SU-DHL-6 (cell line): ENCODE results near the gene THAP12.

Experiments used
- EZH2phosphoT487 ChIP-seq: fragments of 200-600 bp; sonication (generic), shearing (Covaris generic); conservative IDR thresholded peaks from 2 replicates; pipeline ENCODE4 v1.6.1; 2018; ENCODE audit warnings: mild to moderate bottlenecking, antibody characterized with exemption, low read length, moderate library complexity, mixed read lengths
- TF ChIP-seq, protein P1 (sequence below): fragments of 200-600 bp; sonication (generic); IDR thresholded peaks from one replicate; pipeline ENCODE4 v1.5.1; 2017; ENCODE audit warnings: antibody characterized with exemption, mild to moderate bottlenecking, low read length, moderate library complexity; ENCODE audit not compliant: insufficient read depth, poor library complexity, severe bottlenecking

DNA sequence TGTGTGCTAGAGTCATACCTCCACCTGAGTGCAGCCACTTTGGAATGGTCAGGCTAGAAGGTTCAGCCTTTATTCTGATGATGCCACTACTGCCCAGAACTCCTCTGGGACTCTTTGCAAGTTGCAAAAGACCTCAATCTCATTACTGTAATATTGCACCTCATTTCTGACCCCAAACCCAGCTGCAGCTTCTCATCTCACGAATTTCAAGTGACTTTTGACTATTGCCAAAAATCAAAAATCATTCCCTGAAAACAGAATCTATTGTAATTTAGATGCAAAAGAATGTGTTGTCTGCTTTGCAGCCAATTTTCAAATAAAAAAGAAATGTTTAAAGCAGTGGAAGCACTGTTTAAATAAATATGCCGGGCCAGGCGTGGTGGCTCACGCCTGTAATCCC is 25.4 kb upstream of the THAP12 start:
- TF ChIP-seq, protein P1, sequence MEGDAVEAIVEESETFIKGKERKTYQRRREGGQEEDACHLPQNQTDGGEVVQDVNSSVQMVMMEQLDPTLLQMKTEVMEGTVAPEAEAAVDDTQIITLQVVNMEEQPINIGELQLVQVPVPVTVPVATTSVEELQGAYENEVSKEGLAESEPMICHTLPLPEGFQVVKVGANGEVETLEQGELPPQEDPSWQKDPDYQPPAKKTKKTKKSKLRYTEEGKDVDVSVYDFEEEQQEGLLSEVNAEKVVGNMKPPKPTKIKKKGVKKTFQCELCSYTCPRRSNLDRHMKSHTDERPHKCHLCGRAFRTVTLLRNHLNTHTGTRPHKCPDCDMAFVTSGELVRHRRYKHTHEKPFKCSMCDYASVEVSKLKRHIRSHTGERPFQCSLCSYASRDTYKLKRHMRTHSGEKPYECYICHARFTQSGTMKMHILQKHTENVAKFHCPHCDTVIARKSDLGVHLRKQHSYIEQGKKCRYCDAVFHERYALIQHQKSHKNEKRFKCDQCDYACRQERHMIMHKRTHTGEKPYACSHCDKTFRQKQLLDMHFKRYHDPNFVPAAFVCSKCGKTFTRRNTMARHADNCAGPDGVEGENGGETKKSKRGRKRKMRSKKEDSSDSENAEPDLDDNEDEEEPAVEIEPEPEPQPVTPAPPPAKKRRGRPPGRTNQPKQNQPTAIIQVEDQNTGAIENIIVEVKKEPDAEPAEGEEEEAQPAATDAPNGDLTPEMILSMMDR, result no peak
- no peak for TF ChIP-seq EZH2phosphoT487
